Measurements from ENCODE around the gene PLEKHJ1.
"Not testable (repeated sequence)": the region's sequence is repeated elsewhere in the genome, so short reads cannot be mapped to it uniquely, and the experiment has no call there.

Gene PLEKHJ1

DNA sequence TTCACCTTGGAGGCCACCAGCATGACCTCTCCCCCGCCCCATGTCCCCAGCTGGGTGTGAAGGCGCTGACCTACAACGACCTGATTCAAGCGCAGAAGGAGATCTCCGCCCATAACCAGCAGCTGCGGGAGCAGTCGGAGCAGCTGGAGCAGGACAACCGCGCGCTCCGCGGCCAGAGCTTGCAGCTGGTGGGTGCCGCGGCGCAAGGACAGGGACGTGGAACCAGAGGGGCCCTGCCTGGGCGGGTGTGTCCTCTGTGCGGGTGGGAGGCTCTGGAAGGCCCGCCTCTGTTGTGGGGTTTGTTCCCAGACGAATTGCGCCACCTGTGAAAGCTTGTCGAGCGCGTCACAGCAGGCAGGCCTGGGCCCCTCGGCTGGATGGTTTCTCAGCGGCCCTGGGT, 22.3 kb downstream of the PLEKHJ1 start:
- no peak for TF ChIP-seq JUND (IDR thresholded peaks at IDR 0.05; ENCODE audit: low read depth)
- in situ Hi-C loops (cut with HindIII; ENCODE audit: low pct_unique_long_range_greater_than_20kb, low sequenced_read_pairs): no loop called here
- DNase-seq (ENCODE audit: low read depth in 1 of 2, low spot score in 1 of 2): no peak

DNA sequence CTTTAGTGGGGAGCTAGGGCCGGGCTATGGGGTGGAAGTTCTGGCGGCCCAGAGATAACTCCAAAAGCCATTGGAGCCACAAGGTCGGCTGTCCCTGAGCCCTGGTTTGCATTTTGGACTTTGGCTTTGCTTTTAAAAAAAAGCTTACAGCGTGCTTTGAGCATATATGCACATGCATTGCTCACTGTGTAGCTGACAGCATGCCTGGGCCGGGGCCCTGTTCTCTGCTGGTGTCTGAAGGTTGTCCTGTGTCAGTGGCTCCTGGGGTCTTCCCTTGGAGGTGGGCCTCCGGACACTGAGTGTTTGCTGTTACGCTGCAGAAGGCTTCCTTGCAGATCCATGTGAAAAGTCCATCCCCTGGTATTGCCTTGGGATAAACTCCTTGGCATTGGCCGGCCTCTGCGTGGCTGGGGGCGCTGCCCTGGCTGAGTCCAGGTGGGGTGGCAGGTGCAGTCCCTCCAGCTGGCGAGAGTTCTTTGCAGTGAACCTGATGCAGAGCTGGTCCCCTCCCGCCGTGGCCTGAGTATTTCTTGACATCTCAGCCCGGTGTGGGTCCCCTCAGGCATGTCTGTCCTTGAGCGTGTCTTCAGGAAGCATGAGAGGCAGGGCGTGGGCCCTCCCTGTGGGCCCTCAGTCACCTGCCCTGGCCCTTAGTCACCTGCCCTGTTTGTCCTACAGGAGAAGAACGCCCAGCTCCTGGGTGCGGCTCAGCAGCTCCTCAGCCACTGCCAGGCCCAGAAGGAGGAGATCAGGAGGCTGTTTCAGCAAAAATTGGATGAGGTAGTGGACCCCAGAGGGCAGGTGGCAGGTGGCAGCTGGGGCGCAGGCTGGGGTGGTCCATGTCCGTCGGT, 23.0 kb downstream of the PLEKHJ1 start:
- in situ Hi-C loops (cut with HindIII; ENCODE audit: low pct_unique_long_range_greater_than_20kb, low sequenced_read_pairs): no loop called here
- TF ChIP-seq JUND (IDR thresholded peaks at IDR 0.05; ENCODE audit: low read depth): no peak
- no peak for DNase-seq (ENCODE audit: low read depth in 1 of 2, low spot score in 1 of 2)

DNA sequence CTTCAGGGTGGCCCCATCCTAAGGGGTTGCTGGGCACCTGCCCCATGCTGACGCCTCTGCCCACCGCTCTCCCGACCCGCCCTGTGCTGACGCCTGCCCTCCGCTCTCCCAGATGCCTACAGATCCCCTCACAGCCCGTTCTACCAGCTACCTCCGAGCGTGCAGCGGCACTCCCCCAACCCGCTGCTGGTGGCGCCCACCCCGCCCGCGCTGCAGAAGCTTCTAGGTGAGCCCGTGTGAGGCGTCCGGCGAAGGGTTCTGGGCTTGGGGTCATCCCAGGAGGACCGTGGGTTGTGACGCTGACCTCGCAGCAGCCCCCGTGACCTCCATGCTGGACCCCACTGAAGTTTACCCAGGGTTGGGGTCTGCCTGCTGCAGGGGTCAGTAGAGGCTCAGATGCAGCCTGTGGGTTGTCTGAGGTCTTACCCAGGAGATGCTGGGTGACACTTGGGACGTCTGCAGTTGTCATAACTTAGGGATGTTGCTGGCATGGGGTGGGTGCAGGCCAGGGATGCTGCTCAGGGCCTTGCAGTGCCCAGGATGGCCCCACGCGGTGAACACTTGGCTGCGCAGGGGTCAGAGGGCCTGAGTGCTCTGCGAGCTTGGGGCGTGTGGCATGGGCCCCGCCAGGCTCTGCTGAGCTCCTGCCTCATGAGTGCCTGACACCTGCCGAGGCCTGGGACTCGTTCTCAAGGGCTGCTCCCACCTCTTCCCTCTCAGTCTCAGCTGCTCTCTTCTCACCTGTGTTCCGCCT, 25.0 kb downstream of the PLEKHJ1 start:
- DNase-seq (ENCODE audit: low read depth in 1 of 2, low spot score in 1 of 2): no peak
- TF ChIP-seq JUND (IDR thresholded peaks at IDR 0.05; ENCODE audit: low read depth): no peak
- in situ Hi-C loops (cut with HindIII; ENCODE audit: low pct_unique_long_range_greater_than_20kb, low sequenced_read_pairs): no loop called here

DNA sequence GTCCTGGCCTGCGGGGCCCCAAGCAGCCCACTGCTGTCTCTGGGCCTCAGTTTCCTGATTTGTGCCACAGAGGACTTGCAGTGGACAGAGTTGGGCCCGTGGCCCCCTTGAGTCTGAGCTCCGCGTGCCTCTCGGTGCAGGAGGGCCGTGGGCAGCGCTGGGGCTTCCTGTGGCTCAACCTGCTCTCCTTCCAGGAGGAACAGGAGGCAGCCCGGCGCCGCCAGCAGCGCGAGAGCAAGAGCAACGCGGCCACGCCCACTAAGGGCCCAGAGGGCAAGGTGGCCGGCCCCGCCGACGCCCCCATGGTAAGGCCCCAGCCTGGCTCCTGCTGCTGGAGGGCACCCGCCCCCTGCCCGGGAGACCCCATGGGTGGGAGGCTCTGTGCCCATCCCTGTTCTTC, 25.9 kb downstream of the PLEKHJ1 start:
- no peak for TF ChIP-seq JUND (IDR thresholded peaks at IDR 0.05; ENCODE audit: low read depth)

DNA sequence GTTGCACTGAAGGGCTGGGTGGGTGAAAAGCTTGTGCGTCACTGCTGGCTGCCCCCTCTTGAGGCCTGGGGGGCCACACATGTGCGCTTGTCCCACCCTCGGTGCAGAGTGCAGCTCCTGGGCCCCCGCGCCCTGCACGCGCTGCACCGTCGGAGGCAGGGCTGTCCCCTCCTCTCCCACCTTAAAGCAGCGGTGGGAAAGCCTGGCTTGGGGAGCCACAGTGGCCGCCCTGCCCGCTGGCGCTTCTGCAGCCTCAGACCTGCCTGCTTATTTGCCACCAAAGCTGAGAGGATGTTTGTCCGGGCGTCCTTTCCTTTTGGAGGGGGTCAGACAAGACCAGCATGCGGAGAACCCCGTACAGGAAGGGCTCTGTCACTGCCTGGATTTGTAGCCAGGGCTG, 26.7 kb downstream of the PLEKHJ1 start:
- in situ Hi-C loops (cut with HindIII; ENCODE audit: low pct_unique_long_range_greater_than_20kb, low sequenced_read_pairs): no loop called here
- no peak for TF ChIP-seq JUND (IDR thresholded peaks at IDR 0.05; ENCODE audit: low read depth)
- no peak for DNase-seq (ENCODE audit: low read depth in 1 of 2, low spot score in 1 of 2)

More for the DNA sequence above, 25.9 kb downstream of the PLEKHJ1 start:
- DNase-seq (ENCODE audit: low read depth in 1 of 2, low spot score in 1 of 2): no peak
- in situ Hi-C loops (cut with HindIII; ENCODE audit: low pct_unique_long_range_greater_than_20kb, low sequenced_read_pairs): no loop called here

DNA sequence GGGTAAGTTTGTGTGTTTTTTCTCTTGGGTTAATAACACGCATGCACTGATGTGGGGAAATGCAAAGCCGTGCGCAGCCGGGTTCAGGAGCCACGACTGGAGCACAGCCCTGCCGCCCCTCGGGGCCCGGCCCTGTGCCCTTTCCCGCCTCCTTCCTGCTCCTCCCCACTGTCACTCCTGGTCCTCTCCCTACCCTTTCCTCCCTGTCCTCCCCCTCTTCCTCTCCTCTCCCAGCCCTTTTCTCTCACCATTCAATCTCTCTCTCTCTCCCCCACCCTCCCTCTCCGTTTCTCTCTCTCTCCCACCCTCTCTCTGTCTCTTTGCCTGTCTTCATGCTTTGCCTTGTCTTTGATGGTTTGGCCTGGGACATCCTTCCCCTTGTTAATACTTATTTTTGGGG, 27.2 kb downstream of the PLEKHJ1 start:
- no peak for TF ChIP-seq JUND (IDR thresholded peaks at IDR 0.05; ENCODE audit: low read depth)
- in situ Hi-C loops (cut with HindIII; ENCODE audit: low pct_unique_long_range_greater_than_20kb, low sequenced_read_pairs): no loop called here
- DNase-seq (ENCODE audit: low read depth in 1 of 2, low spot score in 1 of 2): no peak

DNA sequence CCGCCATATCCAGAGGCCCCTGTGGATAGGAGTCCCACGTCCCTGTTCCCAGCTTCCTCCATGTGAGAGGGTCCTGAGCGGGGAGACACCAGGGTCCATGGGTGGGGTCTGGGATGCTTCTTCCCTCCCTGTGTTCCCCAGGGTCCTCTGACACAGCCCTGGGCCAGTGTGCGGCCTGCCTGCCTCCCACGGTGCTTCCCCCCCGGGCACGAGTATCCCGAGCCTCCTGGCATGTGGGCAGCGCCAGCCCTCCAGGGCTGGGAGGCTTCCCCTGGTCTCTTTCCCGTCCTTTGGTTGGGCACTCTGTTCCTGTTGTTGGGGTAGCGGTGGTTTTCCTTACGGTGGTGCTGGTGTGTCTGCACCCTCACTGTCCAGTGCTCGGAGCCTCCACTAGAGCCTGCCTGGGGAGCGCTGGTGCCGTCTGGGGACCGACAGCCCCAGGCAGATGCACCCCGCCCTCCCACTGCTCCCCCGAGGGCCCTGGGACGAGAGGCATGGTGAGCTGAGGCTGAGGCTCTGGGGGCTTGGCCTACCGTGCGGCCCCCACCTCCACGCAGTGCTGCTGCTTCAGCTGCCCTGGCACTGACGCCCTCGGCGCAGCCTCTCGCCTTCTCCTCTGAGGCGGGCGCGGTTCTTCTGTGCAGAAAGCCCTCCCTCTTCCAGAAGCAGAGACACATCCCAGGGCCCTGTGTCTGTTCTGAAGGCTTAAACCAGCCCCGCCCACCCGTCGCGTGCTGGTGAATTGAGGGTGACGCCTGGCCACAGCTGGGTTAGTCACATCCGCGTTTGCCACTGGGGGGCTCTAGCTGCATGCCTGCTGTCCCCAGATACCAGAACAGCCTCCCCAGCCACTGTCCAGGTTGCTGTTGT, 27.9 kb downstream of the PLEKHJ1 start:
- no peak for TF ChIP-seq JUND (IDR thresholded peaks at IDR 0.05; ENCODE audit: low read depth)
- in situ Hi-C loops (cut with HindIII; ENCODE audit: low pct_unique_long_range_greater_than_20kb, low sequenced_read_pairs): no loop called here
- no peak for DNase-seq (ENCODE audit: low read depth in 1 of 2, low spot score in 1 of 2)

DNA sequence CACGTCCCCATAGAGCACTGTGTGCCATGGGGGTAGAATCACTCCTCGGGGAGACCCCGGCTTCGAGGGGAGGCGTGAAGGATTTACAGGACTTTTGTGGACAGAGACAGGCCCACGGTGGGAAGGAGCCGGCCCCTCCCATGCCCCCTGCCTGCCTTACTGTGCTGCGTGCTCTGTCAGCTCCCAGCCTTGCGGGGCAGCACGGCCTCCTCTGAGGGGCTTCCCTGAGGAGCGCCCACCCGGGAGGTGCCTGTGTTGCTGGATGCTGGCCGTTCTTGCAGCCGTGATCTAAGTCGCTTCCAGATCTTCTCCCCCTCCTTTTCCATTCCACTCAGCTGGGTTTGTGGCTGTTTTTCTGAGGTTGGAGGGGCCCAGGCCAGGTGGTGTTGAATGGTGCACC, 29.1 kb downstream of the PLEKHJ1 start:
- in situ Hi-C loops (cut with HindIII; ENCODE audit: low pct_unique_long_range_greater_than_20kb, low sequenced_read_pairs): no loop called here
- no peak for TF ChIP-seq JUND (IDR thresholded peaks at IDR 0.05; ENCODE audit: low read depth)

DNA sequence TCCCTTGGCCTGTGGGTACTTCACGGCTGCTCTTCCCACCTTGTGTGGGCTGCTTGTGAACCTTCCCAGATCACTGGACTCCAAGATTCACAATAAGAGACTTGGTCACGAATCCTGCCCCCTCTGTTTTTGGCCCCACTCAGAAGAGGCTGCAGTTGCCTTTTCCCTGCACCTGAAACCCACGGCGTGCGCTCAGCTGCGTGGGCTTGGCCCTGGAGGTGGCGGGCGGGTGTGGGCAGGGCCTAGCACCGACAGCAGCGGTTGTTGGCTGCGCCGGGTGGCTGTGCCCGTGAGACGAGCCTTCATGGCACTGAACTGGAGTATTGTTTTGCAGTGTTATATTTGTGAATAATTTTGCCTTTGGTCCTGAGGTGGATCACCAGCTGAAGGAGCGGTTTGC, 33.8 kb downstream of the PLEKHJ1 start:
- in situ Hi-C loops (cut with HindIII; ENCODE audit: low pct_unique_long_range_greater_than_20kb, low sequenced_read_pairs): no loop called here
- DNase-seq (ENCODE audit: low read depth in 1 of 2, low spot score in 1 of 2): no peak
- no peak for TF ChIP-seq JUND (IDR thresholded peaks at IDR 0.05; ENCODE audit: low read depth)

More for the DNA sequence above, 29.1 kb downstream of the PLEKHJ1 start:
- DNase-seq (ENCODE audit: low read depth in 1 of 2, low spot score in 1 of 2): no peak

DNA sequence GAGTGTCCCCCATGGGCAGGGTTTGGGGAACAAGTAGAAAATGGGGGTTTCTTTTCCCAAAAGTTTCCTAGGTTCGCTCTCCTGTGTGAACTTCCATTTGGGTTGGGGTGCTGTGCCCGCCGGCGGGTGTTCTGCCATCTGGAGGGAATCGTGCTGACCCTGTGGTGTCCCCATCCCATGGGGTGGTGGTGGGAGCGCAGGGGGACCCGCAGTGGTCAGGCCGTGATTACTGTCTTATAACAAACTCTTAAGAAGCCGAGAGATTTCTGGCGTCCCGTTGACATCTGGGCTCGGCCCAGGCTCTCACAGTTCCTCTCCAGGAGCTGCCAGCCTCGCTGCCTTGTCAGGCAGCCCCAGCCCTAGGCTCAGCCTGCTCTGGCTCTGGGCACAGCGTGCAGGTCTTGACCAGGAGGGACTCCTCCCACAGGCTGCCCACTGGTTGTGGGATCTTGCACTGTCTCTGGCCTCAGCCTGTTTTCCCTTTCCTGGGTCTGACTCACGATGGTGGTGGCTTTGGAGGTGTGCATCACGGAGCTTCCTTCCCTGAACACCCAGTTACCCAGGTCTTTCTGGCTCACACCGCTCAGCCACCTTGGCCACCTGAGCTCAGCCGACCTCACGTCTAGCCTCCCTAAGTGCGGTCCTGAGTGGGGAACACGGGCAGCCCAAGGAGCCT, 34.5 kb downstream of the PLEKHJ1 start:
- DNase-seq (ENCODE audit: low read depth in 1 of 2, low spot score in 1 of 2): no peak
- no peak for TF ChIP-seq JUND (IDR thresholded peaks at IDR 0.05; ENCODE audit: low read depth)
- in situ Hi-C loops (cut with HindIII; ENCODE audit: low pct_unique_long_range_greater_than_20kb, low sequenced_read_pairs): no loop called here

DNA sequence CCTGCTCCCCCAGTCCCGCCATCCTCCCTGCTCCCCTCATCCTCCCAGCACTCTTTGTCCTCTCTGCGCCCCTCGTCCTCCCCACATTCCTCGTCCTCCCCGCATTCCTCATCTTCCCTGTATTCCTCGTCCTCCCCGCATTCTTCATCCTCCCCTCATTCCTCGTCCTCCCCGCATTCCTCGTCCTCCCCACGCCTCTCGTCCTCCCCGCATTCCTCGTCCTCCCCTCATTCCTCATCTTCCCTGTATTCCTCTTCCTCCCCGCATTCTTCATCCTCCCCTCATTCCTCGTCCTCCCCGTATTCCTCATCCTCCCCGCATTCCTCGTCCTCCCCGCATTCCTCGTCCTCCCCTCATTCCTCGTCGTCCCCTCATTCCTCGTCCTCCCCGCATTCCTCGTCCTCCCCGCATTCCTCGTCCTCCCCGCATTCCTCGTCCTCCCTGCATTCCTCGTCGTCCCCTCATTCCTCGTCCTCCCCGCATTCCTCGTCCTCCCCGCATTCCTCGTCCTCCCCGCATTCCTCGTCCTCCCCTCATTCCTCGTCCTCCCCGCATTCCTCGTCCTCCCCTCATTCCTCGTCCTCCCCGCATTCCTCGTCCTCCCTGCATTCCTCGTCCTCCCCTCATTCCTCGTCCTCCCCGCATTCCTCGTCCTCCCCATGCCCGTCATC, 35.4 kb downstream of the PLEKHJ1 start:
- DNase-seq (ENCODE audit: low read depth in 1 of 2, low spot score in 1 of 2); in situ Hi-C loops (cut with HindIII; ENCODE audit: low pct_unique_long_range_greater_than_20kb, low sequenced_read_pairs): not testable (repeated sequence)

Data from T47D (cell line).